Adrenal gland (tissue), 12 donors: ENCODE results near the gene COX4I1. TPM values are rescaled to one million over a fixed set of nuclear protein-coding genes. Genes with fewer than 3 reads are reported as not detected.

Experiments
- DNase-seq, 7 donors: peaks; one replicate each; pipeline ENCODE4 v3.0.0-alpha.2; 2019 to 2020
- H3K27ac ChIP-seq, 5 donors: fragments of 200-600 bp; sonication (generic) in 4 of 5; 1 replicate in 3 of 5; 2 replicates in 2 of 5; pipeline versions ENCODE4 v1.5.1 to v1.8.0; 2016 to 2020; ENCODE audit warnings: mild to moderate bottlenecking in 1 of 5
- H3K27me3 ChIP-seq: fragments of 200-600 bp; 2 replicates; pipeline ENCODE4 v1.8.0; 2021
- H3K36me3 ChIP-seq, 2 donors: fragments of 200-600 bp; replicated peaks in 1 of 2; 1 replicate in 1 of 2; 2 replicates in 1 of 2; pipeline versions ENCODE4 v1.5.1 to v1.8.0; 2018 to 2022
- H3K4me1 ChIP-seq, 2 donors: fragments of 200-600 bp; replicated peaks in 1 of 2; 1 replicate in 1 of 2; 2 replicates in 1 of 2; pipeline versions ENCODE4 v1.5.1 to v1.8.0; 2018 to 2021
- H3K4me3 ChIP-seq, 4 donors: fragments of 200-600 bp; sonication (generic) in 3 of 4; one replicate each; pipeline ENCODE4 v1.5.1; 2016 to 2018
- H3K9me3 ChIP-seq, 3 donors: fragments of 200-600 bp; sonication (generic) in 1 of 3; replicated peaks in 1 of 3; 1 replicate in 2 of 3; 2 replicates in 1 of 3; pipeline versions ENCODE4 v1.5.1 to v1.8.0; 2016 to 2021
- CTCF ChIP-seq, 6 experiments: fragments of 450-650 bp in 4 of 6; fragments of 200-600 bp in 2 of 6; sonication (generic) in 1 of 6; IDR thresholded peaks; 1 replicate in 5 of 6; 2 replicates in 1 of 6; pipeline versions ENCODE4 v1.5.1 to v1.8.0; 2016 to 2021; ENCODE audit warnings: antibody characterized with exemption in 6 of 6, mild to moderate bottlenecking in 2 of 6, moderate library complexity in 1 of 6
- POLR2A ChIP-seq, 2 donors: fragments of 450-650 bp; IDR thresholded peaks; one replicate each; pipeline ENCODE4 v1.6.1; 2017; ENCODE audit warnings: antibody characterized with exemption in 2 of 2, mild to moderate bottlenecking in 2 of 2, moderate library complexity in 1 of 2
- WGBS, 4 donors: extraction: QIAGEN DNeasy Blood & Tissue Kit in 2 of 4; methylation state at CpG; one replicate each; pipeline versions ENCODE4 v1.1.5 to v1.1.7; 2013 to 2017; 5-methylcytosine and 5-hydroxymethylcytosine counted together
- intact Hi-C, 2 donors: fragments of 100-400 bp; cut with DNase I; formaldehyde crosslinking; loops; one replicate each; pipeline versions ENCODE4 v1.14.1 to v1.15.0; 2022 to 2023
- polyA plus RNA-seq, 3 donors: library from polyadenylated mRNA; stranded (reverse); fragments of 200-250 nt in 2 of 3; fragments of 350-450 nt in 1 of 3; fragmentation: Illumina TruSeq in 1 of 3; extraction: RNeasy Lipid Tissue Mini Kit (QIAGEN cat#74804) in 1 of 3; gene quantifications; one replicate each; pipeline ENCODE4 v1.2.3, GENCODE V29; 2013 to 2014
- total RNA-seq, 9 donors: library from RNA; depleted of rRNA in 4 of 9; stranded (reverse); fragments of >200 nt in 4 of 9; fragments of 120-200 nt in 1 of 9; fragmentation: NEBNext Ultra II Directional in 1 of 9; extraction: Animal tissue kit (Norgen Biotek cat#: 25700) in 1 of 9; gene quantifications; one replicate each; pipeline versions ENCODE4 v1.1.0 to v1.2.4, GENCODE V29; 2013 to 2023
- donor health status: healthy with polysubstance abuse.
- donor health status: Bipolar disorder and iron deficiency.
- donor health status: DM: yes; HTN: yes; CAD: no.
- donor health status: DM: no; HTN: no; CAD: no.
- donor health status: DM: no; HTN: no; CAD: no.
- donor health status: DM: yes; HTN: yes; CAD: no.

Gene COX4I1
- total and polyA plus RNA-seq, 12 donors = 466 to 1,628 (median 536) TPM

GRCh38 chr16:85810097-85810741, 10.7 kb downstream of the COX4I1 start:
- Histone ChIP-seq H3K9me3 (no peaks in the 10 kb centered on the region), H3K36me3 (peaks cover 0 to 17% of the 10 kb centered on the region in 2 donors), H3K4me3 (no peak overlapping the region), H3K27me3 (no peaks in the 10 kb centered on the region), H3K27ac (no peak overlapping the region), H3K4me1 (no peaks in the 10 kb centered on the region)
- 74 to 89% (median 86%) methylated on average over 13 of the region's 13 CpGs for WGBS, 4 donors
- intact Hi-C loops = no loop called here
- TF ChIP-seq POLR2A (IDR thresholded peaks at IDR 0.05) (no peak), CTCF (IDR thresholded peaks at IDR 0.05) (no peak)
- no peak for DNase-seq

- Histone ChIP-seq H3K27me3 (no peaks in the 10 kb centered on the region), H3K27ac (no peak overlapping the region), H3K4me1 (no peaks in the 10 kb centered on the region), H3K9me3 (no peaks in the 10 kb centered on the region), H3K36me3 (peaks cover 0 to 12% of the 10 kb centered on the region in 2 donors), H3K4me3 (no peak overlapping the region)
- WGBS, 4 donors = 79 to 92% (median 87%) methylated on average over 7 of the region's 7 CpGs
- TF ChIP-seq CTCF (IDR thresholded peaks at IDR 0.05) (no peak), POLR2A (IDR thresholded peaks at IDR 0.05) (no peak)
- intact Hi-C loops = no loop called here
- no peak for DNase-seq
Observed at GRCh38 chr16:85810742-85811115, 11.2 kb downstream of the COX4I1 start.

- intact Hi-C loops = no loop called here
Observed at GRCh38 chr16:85812031-85812807, 12.7 kb downstream of the COX4I1 start.

More at GRCh38 chr16:85812031-85812807, 12.7 kb downstream of the COX4I1 start:
- Histone ChIP-seq H3K4me3 (no peak overlapping the region), H3K4me1 (no peaks in the 10 kb centered on the region), H3K27ac (no peak overlapping the region), H3K36me3 (no peaks in the 10 kb centered on the region), H3K9me3 (no peaks in the 10 kb centered on the region), H3K27me3 (no peaks in the 10 kb centered on the region)
- TF ChIP-seq POLR2A (IDR thresholded peaks at IDR 0.05) = no peak
- TF ChIP-seq CTCF (IDR thresholded peaks at IDR 0.05) = no peak
- WGBS, 4 donors = 41 to 50% (median 46%) methylated on average over 26 to 37 of the region's 37 CpGs
- DNase-seq = no peak
